ENCODE data around the gene USP49. TPM values are rescaled to one million over a fixed set of nuclear protein-coding genes. Genes with fewer than 3 reads are reported as not detected.

USP49 gene
- total RNA-seq, 1 experiment from 2014 or later = 6.9 TPM

DNA sequence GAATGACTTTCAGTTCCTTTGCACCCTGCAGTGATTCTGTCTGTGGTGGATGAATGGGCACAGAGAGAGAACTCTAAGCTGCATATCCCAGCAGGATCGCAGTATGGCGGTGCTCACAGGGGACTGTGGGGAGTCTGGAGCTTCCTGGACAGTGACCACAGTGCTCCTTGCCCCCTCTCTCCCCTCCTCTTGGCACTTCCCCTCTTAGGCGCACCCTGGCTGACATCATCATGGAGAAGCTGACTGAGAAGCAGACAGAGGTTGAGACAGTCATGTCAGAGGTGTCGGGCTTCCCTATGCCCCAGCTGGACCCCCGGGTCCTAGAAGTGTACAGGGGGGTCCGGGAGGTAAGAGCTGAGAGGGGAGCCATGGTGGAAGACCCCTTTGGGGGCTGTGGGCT, 34.7 kb upstream of the USP49 start:
- H3K79me2 ChIP-seq (ENCODE audit: insufficient read depth, low read length) = peaks cover 58% of the 10 kb centered on the region
- peaks cover 67 to 77% of the 10 kb centered on the region in 2 experiments; a peak in 3 of 4 replicates for H3K36me3 ChIP-seq (ENCODE audit: control insufficient read depth in 1 of 2, insufficient read depth in 2 of 2, low read length in 2 of 2)
- ChIA-PET CTCF (interaction anchor here (1.0 to 1.1 kb wide), 2 partner anchors 9 kb away, joined by 3 to 5 read pairs; partner anchors contain the start of genes BYSL and MED20), POLR2A (interaction anchor here (1.3 kb wide), 1 partner anchor 8 kb away, joined by 4 read pairs; the partner anchor contains the start of gene BYSL), RAD21 (ENCODE audit: low non-redundant PET in 1 of 2, low total read pairs in 2 of 2, uncharacterized antibody in 2 of 2, unreplicated experiment in 2 of 2) (no interaction called here)
- BruUV-seq (replicated peaks) = no TSS peak
- H3K27me3 ChIP-seq (ENCODE audit: insufficient read depth, low read length) = no peaks in the 10 kb centered on the region
- H3K9me2 ChIP-seq (ENCODE audit: insufficient read depth) = no peaks in the 10 kb centered on the region
- TF ChIP-seq RAD21 (IDR thresholded peaks at IDR 0.05; ENCODE audit: low read depth) (no peak), ZNF274 (IDR thresholded peaks at IDR 0.05; ENCODE audit: low read depth, low read length) (no peak), YY1 (IDR thresholded peaks at IDR 0.05; ENCODE audit: extremely low read depth, insufficient replicate concordance, low read depth, low read length) (no peak)
- H3K27ac ChIP-seq (ENCODE audit: low read depth, low read length) = no peak overlapping the region
- H3K9me3 ChIP-seq (ENCODE audit: control insufficient read depth in 1 of 2, insufficient read depth in 1 of 2, low read depth in 1 of 2, low read length in 2 of 2) = no peaks in the 10 kb centered on the region
- H3K9ac ChIP-seq (ENCODE audit: low read length) = no peak overlapping the region
- intact Hi-C loops (cut with micrococcal nuclease) = no loop called here
- H3K4me1 ChIP-seq (ENCODE audit: control insufficient read depth in 1 of 2, insufficient read depth in 2 of 2, low read length in 2 of 2) = no peaks in the 10 kb centered on the region
- no peak overlapping the region for H2AFZ ChIP-seq (ENCODE audit: low read depth, low read length, poor library complexity, severe bottlenecking)
- peaks cover 5% of the 10 kb centered on the region; the same call in 1 of the 2 replicates for H4K20me1 ChIP-seq (ENCODE audit: insufficient read depth)
- H3K4me2 ChIP-seq (ENCODE audit: low read length) = no peak overlapping the region
- no peak overlapping the region for H3K4me3 ChIP-seq (replicated peaks in 1 of 2; ENCODE audit: low read depth in 1 of 2, low read length in 2 of 2)
- no peak for DNase-seq (ENCODE audit: low read depth, low spot score)
- no peak for ATAC-seq

DNA sequence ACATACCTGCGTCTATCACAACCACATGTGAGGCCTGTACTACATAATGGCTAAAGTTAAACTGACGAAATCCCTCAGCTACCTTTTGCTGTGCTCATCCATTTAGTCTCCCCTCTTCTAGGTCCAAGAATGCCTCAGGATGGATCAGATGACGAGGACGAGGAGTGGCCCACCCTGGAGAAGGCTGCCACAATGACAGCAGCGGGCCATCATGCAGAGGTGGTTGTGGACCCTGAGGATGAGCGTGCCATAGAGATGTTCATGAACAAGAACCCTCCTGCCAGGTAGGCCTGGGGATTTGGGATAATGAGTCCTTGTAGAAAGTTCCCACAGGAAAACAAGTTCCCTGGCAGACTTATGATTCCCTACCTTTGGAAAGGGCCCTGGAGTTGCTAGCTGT, 32.1 kb upstream of the USP49 start:
- H2AFZ ChIP-seq (ENCODE audit: low read depth, low read length, poor library complexity, severe bottlenecking) = no peak overlapping the region
- H3K27me3 ChIP-seq (ENCODE audit: insufficient read depth, low read length) = no peaks in the 10 kb centered on the region
- no TSS peak for BruUV-seq (replicated peaks)
- TF ChIP-seq YY1 (IDR thresholded peaks at IDR 0.05; ENCODE audit: extremely low read depth, insufficient replicate concordance, low read depth, low read length) = no peak
- no peak overlapping the region for H3K27ac ChIP-seq (ENCODE audit: low read depth, low read length)
- POLR2A ChIA-PET = no interaction called here
- peaks cover 5% of the 10 kb centered on the region; the same call in 1 of the 2 replicates for H4K20me1 ChIP-seq (ENCODE audit: insufficient read depth)
- H3K36me3 ChIP-seq (ENCODE audit: control insufficient read depth in 1 of 2, insufficient read depth in 2 of 2, low read length in 2 of 2) = peaks cover 65 to 72% of the 10 kb centered on the region in 2 experiments; a peak in 3 of 4 replicates
- DNase-seq (ENCODE audit: low read depth, low spot score) (no peak), ATAC-seq (no peak)
- H3K9me2 ChIP-seq (ENCODE audit: insufficient read depth) = no peaks in the 10 kb centered on the region
- RAD21 ChIA-PET (ENCODE audit: low non-redundant PET in 1 of 2, low total read pairs in 2 of 2, uncharacterized antibody in 2 of 2, unreplicated experiment in 2 of 2) = interaction anchor here in 1 of 2 experiments (0.7 kb wide), 1 partner anchor 45 kb away, joined by 3 read pairs; no protein-coding TSS in a partner anchor
- intact Hi-C loops (cut with micrococcal nuclease) = no loop called here
- no peak overlapping the region for H3K9ac ChIP-seq (ENCODE audit: low read length)
- no peak overlapping the region for H3K4me2 ChIP-seq (ENCODE audit: low read length)
- peaks cover 5 to 9% of the 10 kb centered on the region in 2 experiments for H3K4me1 ChIP-seq (ENCODE audit: control insufficient read depth in 1 of 2, insufficient read depth in 2 of 2, low read length in 2 of 2)
- H3K9me3 ChIP-seq (ENCODE audit: control insufficient read depth in 1 of 2, insufficient read depth in 1 of 2, low read depth in 1 of 2, low read length in 2 of 2) = no peaks in the 10 kb centered on the region
- H3K79me2 ChIP-seq (ENCODE audit: insufficient read depth, low read length) = peaks cover 85% of the 10 kb centered on the region
- CTCF ChIA-PET = no interaction called here
- H3K4me3 ChIP-seq (replicated peaks in 1 of 2; ENCODE audit: low read depth in 1 of 2, low read length in 2 of 2) = no peak overlapping the region

Data from HCT116 (cell line).